HepG2 (cell line): ENCODE measurements around the gene CD320. TPM values are rescaled to one million over a fixed set of nuclear protein-coding genes. Genes with fewer than 3 reads are reported as not detected.

Experiments
- FOXM1 ChIP-seq: sonication (generic); formaldehyde crosslinking; IDR thresholded peaks from 2 replicates; pipeline ENCODE4 v1.5.0; 2020; ENCODE audit warnings: missing genetic modification reagents
- ISL2 ChIP-seq: sonication (generic); formaldehyde crosslinking; IDR thresholded peaks from 2 replicates; pipeline ENCODE4 v1.5.0; 2020; ENCODE audit warnings: missing genetic modification reagents
- MED8 ChIP-seq: sonication (generic); formaldehyde crosslinking; IDR thresholded peaks from 2 replicates; pipeline ENCODE4 v1.8.1; 2023; ENCODE audit warnings: mild to moderate bottlenecking, missing genetic modification reagents; ENCODE audit not compliant: insufficient replicate concordance
- PCBP1 ChIP-seq: fragments of 200-400 bp; formaldehyde crosslinking; IDR thresholded peaks from 2 replicates; pipeline ENCODE4 v1.6.1; 2017; ENCODE audit warnings: mild to moderate bottlenecking, low read depth, low read length, borderline replicate concordance
- POLR2A ChIP-seq, 2 experiments: IDR thresholded peaks; 2 replicates each; pipeline ENCODE4 v1.6.1; 2011; ENCODE audit warnings: low read depth in 2 of 2, low read length in 2 of 2, mild to moderate bottlenecking in 1 of 2, moderate library complexity in 1 of 2; ENCODE audit not compliant: insufficient read depth in 1 of 2
- PRDM15 ChIP-seq: sonication (generic); formaldehyde crosslinking; IDR thresholded peaks from 2 replicates; pipeline ENCODE4 v1.4.0; 2020; ENCODE audit warnings: missing genetic modification reagents
- SALL2 ChIP-seq: sonication (generic); formaldehyde crosslinking; IDR thresholded peaks from 2 replicates; pipeline ENCODE4 v1.8.1; 2023; ENCODE audit warnings: mild to moderate bottlenecking, missing genetic modification reagents, inconsistent platforms
- STAG1 ChIP-seq: sonication (generic); formaldehyde crosslinking; IDR thresholded peaks from 2 replicates; pipeline ENCODE4 v1.4.0; 2020; ENCODE audit warnings: missing genetic modification reagents
- TOE1 ChIP-seq: sonication (generic); formaldehyde crosslinking; IDR thresholded peaks from 2 replicates; pipeline ENCODE4 v1.4.0; 2020; ENCODE audit warnings: mild to moderate bottlenecking, missing genetic modification reagents
- ZNF124 ChIP-seq: sonication (generic); formaldehyde crosslinking; IDR thresholded peaks from 2 replicates; pipeline ENCODE4 v1.4.0; 2020; ENCODE audit warnings: missing genetic modification reagents
- ZNF3 ChIP-seq: IDR thresholded peaks from 2 replicates; pipeline ENCODE4 v1.7.0; 2017; ENCODE audit warnings: inconsistent platforms
- ZNF513 ChIP-seq: sonication (generic); formaldehyde crosslinking; conservative IDR thresholded peaks from 2 replicates; pipeline ENCODE4 v1.5.0; 2020; ENCODE audit warnings: missing genetic modification reagents
- ZNF619 ChIP-seq: sonication (generic); formaldehyde crosslinking; IDR thresholded peaks from 2 replicates; pipeline ENCODE4 v1.4.0; 2020; ENCODE audit warnings: mild to moderate bottlenecking, missing genetic modification reagents
- polyA plus RNA-seq, 8 experiments: library from polyadenylated mRNA; depleted of rRNA in 3 of 8; stranded (reverse) in 7 of 8; unstranded in 1 of 8; fragments of >200 nt; fragmentation: Illumina TruSeq in 4 of 8; extraction: Trizol in 4 of 8; gene quantifications; 2 replicates each; pipeline versions ENCODE4 v1.2.1 to v1.2.3, GENCODE V29; 2011 to 2016; ENCODE audit warnings: low read depth in 4 of 8, missing spikeins in 1 of 8, mixed read lengths in 1 of 8; ENCODE audit not compliant: insufficient read depth in 1 of 8
- total RNA-seq, 5 experiments: library from RNA; depleted of rRNA; stranded (reverse); fragments of >200 nt; fragmentation: Illumina TruSeq; extraction: Trizol; gene quantifications; 2 replicates each; pipeline ENCODE4 v1.2.3, GENCODE V29; 2016; ENCODE audit warnings: low read depth in 1 of 5
- TF ChIP-seq, protein P1 (sequence below): sonication (generic); formaldehyde crosslinking; IDR thresholded peaks from 2 replicates; pipeline ENCODE4 v1.4.0; 2020; ENCODE audit warnings: mild to moderate bottlenecking, missing genetic modification reagents
- TF ChIP-seq, protein P2 (sequence below): sonication (generic); formaldehyde crosslinking; IDR thresholded peaks from 2 replicates; pipeline ENCODE4 v1.4.0; 2020; ENCODE audit warnings: missing genetic modification reagents

CD320 gene
- total and polyA plus RNA-seq, 2 of the 13 experiments (the other 11 are each of a cell fraction or from before 2014, with no cell fraction given) = 83.1 to 99.9 TPM

DNA sequence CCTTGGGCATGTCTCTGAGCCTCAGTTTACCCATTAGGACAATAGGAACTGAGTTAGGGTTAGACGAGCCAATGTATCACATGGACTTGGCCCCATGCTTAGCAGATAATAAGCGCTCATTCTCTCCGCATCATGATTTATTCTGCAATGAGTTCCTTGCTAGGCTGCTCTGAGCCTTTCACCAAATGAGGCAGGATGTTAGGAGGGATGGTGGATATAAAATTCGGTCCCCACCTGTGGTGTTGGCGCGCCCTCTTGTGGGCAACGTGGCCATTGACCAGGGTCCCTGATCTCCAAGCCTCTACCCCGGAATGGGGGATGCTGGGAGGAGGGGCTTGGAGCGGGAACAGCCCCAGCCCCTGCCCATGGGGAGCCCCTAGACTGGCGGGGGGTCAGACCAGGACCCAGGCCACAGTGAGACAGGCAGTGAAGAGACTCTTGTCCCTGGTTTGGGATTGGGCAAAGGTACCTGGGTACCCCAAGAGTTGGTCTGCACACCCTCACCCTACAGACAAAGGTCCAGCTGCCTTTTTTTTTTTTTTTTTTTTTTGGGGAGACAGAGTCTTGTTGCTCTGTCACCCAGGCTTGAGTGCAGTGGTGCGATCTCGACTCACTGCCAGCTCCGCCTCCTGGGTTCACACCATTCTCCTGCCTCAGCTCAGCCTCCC is 55.1 kb downstream of the CD320 start (continued):
- TF ChIP-seq, protein P1, sequence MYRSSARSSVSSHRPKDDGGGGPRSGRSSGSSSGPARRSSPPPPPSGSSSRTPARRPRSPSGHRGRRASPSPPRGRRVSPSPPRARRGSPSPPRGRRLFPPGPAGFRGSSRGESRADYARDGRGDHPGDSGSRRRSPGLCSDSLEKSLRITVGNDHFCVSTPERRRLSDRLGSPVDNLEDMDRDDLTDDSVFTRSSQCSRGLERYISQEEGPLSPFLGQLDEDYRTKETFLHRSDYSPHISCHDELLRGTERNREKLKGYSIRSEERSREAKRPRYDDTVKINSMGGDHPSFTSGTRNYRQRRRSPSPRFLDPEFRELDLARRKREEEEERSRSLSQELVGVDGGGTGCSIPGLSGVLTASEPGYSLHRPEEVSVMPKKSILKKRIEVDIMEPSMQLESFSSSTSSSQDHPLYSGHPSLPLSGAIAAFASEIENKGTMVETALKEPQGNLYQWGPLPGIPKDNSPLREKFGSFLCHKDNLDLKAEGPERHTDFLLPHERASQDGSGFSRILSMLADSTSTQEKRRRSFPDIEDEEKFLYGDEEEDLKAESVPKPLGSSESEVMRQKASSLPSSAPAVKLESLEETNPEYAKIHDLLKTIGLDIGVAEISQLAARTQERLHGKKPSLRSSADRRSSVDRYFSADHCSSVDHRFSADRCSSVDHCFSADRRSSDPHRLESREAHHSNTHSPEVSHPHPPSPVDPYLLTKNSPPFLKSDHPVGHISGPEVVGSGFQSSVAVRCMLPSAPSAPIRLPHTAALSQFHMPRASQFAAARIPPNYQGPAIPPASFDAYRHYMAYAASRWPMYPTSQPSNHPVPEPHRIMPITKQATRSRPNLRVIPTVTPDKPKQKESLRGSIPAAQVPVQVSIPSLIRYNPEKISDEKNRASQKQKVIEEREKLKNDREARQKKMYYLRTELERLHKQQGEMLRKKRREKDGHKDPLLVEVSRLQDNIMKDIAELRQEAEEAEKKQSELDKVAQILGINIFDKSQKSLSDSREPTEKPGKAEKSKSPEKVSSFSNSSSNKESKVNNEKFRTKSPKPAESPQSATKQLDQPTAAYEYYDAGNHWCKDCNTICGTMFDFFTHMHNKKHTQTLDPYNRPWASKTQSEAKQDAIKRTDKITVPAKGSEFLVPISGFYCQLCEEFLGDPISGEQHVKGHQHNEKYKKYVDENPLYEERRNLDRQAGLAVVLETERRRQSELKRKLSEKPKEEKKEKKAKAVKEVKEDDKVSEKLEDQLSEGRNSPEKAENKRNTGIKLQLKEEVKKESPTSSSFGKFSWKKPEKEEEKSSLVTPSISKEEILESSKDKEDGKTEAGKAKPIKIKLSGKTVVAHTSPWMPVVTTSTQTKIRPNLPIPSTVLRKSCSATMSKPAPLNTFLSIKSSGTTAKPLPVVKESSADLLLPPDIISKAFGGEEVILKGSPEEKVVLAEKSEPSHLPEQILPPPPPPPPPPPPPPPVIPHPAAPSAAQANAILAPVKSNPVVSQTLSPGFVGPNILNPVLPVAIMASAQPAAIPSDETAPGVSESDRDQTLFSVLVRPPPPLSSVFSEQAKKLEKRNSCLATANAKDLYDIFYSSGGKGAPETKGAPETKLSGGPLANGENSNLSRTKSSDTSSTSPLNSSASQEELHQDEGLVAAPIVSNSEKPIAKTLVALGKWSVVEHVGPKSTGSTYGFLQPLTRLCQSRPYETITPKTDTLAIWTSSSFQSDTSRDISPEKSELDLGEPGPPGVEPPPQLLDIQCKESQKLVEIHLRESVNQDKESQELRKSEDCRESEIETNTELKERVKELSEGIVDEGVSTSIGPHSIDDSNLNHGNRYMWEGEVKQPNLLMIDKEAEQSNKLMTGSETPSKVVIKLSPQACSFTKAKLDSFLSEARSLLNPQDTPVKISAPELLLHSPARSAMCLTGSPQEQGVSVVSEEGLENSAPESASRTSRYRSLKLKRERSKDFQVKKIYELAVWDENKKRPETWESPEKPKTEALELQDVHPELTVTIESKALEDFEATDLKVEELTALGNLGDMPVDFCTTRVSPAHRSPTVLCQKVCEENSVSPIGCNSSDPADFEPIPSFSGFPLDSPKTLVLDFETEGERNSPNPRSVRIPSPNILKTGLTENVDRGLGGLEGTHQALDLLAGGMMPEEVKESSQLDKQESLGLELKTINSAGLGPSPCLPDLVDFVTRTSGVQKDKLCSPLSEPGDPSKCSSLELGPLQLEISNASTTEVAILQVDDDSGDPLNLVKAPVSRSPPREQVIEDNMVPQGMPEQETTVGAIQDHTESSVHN (CRISPR knock-in tag) = no peak
- TF ChIP-seq ISL2 (CRISPR knock-in tag) = 0 out of 2 replicates have a peak, but pooled peaks have one; percentile 40
- TF ChIP-seq MED8 (CRISPR knock-in tag) = no peak
- no peak for TF ChIP-seq ZNF124 (CRISPR knock-in tag)
- no peak for TF ChIP-seq ZNF513
- TF ChIP-seq STAG1 (CRISPR knock-in tag) = peak; percentile 97
- TF ChIP-seq POLR2A (IDR thresholded peaks at IDR 0.05; ENCODE audit: insufficient read depth in 1 of 2, low read depth in 2 of 2, low read length in 2 of 2) = 0 out of 4 replicates have a peak, but pooled peaks of 1 of the 2 experiments have one; percentile 21
- TF ChIP-seq, protein P2, sequence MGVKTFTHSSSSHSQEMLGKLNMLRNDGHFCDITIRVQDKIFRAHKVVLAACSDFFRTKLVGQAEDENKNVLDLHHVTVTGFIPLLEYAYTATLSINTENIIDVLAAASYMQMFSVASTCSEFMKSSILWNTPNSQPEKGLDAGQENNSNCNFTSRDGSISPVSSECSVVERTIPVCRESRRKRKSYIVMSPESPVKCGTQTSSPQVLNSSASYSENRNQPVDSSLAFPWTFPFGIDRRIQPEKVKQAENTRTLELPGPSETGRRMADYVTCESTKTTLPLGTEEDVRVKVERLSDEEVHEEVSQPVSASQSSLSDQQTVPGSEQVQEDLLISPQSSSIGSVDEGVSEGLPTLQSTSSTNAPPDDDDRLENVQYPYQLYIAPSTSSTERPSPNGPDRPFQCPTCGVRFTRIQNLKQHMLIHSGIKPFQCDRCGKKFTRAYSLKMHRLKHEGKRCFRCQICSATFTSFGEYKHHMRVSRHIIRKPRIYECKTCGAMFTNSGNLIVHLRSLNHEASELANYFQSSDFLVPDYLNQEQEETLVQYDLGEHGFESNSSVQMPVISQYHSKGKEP = no peak
- no peak for TF ChIP-seq PRDM15 (CRISPR knock-in tag)
- TF ChIP-seq FOXM1 = no peak
- TF ChIP-seq PCBP1 = no peak
- TF ChIP-seq ZNF619 = no peak
- TF ChIP-seq TOE1 (CRISPR knock-in tag) = no peak
- peak; percentile 67; the same call in 1 of the 2 replicates for TF ChIP-seq SALL2 (CRISPR knock-in tag)
- TF ChIP-seq ZNF3 (CRISPR knock-in tag) = no peak
